GM19467 (cell line): ENCODE data around the gene UBR4.

Experiments
- ATAC-seq: cut with Tn5 transposase; IDR thresholded peaks from one replicate; pipeline ENCODE4 v1.9.1; 2021; ENCODE audit warnings: mild to moderate bottlenecking, moderate library complexity; ENCODE audit not compliant: unreplicated experiment

Gene UBR4

GRCh38 chr1:19059773-19060172 is 150.3 kb downstream of the UBR4 start:
- no peak for ATAC-seq

GRCh38 chr1:19058476-19058797 is 151.6 kb downstream of the UBR4 start:
- no peak for ATAC-seq

DNA sequence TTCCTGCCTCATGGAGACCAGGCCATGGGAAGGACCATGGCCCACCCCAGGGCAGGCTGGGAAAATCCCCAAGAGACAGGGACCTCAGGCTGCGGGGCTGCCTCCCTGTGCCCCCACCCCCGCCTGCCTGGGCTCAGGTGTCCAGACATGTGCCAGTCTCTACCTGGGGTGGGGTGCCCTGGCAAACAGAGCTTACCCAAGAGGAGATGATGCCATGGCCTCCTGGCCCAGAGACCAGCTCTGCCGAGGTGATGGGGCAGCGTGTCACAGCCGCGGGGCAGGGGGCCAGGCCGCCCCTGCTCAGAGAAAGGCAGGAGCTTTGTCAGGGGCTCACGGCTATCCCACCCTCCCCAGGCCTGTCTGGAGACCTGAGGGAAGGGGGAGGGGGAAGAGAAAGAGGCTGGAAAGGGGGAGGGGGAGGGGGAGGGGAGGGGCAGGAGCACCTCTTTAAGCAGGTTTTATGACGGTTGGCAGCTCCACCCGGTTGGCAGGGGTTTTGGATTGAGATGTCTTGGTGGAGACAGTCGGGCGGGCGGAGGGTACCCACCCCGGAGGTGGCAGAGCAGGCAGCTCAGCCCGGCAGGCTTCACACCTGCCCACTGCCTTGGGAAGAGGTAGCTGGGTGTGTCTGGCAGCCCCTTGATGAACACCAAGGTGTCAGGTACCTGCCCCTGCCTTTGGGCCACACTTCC is 152.1 kb downstream of the UBR4 start:
- no peak for ATAC-seq

DNA sequence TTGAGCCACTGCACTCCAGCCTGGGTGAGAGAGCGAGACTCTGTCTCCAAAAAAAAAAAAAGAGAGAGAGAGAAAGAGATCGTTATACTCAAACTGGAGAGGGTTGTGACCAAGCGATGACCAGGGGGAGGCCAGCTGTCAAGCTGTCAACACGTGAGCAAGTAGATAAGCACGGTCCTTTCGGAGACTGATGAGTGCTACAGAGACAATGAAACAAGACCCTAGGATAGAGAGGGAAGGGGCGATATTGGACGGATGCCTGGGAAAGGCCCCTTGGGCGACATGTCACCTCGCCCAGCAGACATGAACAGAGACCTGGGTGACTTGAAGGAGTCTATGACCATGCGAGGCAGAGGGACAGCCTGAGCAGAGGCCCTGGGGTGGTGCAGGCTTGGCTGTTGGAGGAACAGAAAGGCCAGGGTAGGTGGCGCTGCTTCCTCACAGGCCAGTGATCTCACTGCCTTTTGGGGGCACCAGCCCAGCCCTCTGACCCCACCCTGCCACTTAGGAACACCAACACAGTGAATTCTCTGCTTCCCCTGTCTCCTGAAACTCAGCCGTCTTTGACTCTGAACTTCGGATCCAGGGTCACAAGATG is 152.8 kb downstream of the UBR4 start:
- ATAC-seq, result no peak

- no peak for ATAC-seq
These were observed 154.4 kb downstream of the UBR4 start for GRCh38 chr1:19055701-19056100.

DNA sequence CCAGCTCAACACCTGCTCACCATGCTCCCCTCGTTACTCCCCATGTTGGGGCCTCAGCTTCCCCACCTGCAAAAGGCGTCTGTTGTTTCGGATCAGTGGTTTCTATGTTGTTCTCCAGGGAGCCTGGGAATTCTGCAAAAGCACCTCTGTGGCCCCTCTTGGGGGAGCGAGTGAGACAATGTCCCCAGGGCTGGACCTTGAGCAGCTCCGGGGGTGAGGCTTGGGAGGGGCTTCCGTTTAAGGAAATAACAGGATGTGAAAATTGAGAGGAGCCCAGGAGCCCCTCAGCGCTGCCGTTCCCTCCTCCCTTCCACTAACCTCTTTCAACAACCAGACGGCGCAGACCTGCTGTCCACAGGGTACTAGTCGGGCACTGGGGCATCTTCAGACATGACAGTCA is 155.1 kb downstream of the UBR4 start:
- no peak for ATAC-seq

- no peak for ATAC-seq
These were observed 155.8 kb downstream of the UBR4 start for GRCh38 chr1:19054216-19054615.

DNA sequence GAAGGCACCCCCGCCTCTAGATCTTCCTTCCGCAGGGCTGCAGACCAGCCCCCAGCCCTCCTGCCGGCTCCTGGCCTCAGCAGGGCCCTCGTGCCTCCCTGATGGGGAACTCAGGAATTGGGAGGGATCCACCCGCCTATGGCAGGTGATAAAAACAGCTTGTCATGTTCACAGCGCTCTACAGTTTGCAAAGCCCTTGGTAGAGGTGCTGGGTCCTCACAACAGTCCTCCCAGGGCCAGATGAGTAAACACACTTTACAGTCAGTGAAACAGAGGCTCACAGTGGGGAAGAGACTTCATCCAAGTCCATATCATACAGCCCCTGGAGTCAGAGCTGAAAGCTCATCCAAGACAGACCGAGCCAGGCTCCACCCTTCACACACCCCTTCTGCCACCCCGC is 156.6 kb downstream of the UBR4 start:
- ATAC-seq, result no peak

GRCh38 chr1:19049798-19050197 is 160.3 kb downstream of the UBR4 start:
- no peak for ATAC-seq

- ATAC-seq, result no peak
These were observed 160.8 kb downstream of the UBR4 start for GRCh38 chr1:19049128-19049768.

GRCh38 chr1:19046972-19047731 is 162.9 kb downstream of the UBR4 start:
- no peak for ATAC-seq

DNA sequence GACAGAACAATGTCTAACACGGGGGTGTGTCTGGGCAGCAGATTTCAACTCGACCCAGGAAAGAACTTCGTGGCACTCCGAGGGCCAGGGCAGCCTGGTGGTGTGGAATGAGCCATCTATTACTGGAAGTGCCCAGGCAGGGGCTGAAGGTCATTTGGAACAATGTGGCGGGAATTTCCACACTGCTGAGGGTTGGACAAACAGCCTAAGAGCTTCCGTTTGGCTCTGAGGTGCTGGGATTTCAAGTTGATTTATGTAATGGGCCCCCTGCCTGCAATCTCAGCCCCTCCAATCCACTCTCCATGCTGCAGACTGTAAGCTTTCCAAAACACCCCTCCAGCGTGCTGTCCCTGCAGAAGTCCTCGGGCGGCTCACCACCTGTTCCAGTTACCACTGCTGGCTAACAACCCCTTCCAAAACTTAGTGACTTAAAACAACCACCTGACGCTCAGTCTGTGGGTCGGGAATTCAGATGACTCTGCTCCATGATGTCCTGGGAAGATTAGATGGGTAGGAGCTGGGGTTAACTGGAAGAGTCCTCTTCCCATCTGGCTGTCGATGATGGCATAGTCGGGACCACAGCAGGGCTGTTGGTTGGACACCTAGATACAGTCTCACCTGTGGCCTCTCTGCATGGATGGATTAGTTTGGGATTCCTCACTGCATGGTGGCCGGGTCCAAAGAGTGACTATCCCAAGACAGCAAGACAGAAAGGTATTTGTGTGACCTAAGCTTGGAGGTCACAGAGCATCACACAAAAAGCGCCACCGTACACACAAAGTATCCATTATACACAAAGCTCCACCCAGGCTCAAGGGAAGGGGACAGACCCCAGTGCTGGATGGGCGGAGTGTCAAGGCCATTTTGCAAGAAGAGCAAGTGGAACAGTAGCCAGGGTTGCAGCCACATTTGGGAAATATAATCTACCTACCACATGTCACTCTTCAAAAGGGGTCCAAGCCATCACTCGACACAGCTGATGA is 163.9 kb downstream of the UBR4 start:
- ATAC-seq, result no peak

- ATAC-seq, result no peak
These were observed 164.9 kb downstream of the UBR4 start for GRCh38 chr1:19044975-19045831.

- ATAC-seq, result no peak
These were observed 165.6 kb downstream of the UBR4 start for GRCh38 chr1:19044471-19044870.

DNA sequence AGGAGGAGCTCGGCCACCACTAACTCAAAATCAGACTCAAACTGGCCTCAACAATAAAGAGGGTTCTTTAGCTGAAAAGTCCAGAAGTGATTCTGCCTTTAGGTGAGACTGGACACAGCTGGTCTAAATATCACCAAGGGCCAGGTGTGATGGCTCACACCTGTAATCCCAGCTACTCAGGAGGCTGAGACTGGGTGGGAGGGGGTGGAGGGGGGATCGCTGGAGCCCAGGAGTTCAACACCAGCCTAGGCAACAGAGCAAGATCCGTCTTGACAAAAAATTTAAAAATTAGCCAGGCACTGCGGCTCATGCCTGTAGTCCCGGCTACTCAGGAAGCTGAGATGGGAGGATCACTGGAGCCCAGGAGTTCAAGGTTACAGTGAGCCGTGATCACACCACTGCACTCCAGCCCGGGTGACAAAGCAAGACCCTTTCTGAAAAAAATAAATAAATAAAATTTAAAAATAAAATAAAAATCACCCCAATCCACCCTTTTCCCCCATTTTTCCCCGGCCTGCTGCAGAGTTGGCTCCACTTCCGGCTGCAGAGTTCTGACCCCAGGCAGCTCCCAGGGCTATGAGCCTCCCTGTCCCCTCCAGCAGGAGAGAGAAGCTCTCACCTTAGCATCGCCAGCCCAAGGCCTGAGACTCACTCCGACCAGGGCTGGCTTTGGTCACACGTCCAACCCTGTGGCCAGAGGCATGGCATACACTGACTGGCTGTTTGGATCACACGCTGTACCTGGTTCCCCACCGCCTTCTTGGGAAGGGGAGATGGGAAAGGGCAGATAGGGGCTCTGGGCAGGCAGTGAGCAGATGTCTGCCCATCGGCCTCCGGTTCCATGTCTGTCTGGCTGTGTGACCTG is 166.3 kb downstream of the UBR4 start:
- ATAC-seq, result no peak

DNA sequence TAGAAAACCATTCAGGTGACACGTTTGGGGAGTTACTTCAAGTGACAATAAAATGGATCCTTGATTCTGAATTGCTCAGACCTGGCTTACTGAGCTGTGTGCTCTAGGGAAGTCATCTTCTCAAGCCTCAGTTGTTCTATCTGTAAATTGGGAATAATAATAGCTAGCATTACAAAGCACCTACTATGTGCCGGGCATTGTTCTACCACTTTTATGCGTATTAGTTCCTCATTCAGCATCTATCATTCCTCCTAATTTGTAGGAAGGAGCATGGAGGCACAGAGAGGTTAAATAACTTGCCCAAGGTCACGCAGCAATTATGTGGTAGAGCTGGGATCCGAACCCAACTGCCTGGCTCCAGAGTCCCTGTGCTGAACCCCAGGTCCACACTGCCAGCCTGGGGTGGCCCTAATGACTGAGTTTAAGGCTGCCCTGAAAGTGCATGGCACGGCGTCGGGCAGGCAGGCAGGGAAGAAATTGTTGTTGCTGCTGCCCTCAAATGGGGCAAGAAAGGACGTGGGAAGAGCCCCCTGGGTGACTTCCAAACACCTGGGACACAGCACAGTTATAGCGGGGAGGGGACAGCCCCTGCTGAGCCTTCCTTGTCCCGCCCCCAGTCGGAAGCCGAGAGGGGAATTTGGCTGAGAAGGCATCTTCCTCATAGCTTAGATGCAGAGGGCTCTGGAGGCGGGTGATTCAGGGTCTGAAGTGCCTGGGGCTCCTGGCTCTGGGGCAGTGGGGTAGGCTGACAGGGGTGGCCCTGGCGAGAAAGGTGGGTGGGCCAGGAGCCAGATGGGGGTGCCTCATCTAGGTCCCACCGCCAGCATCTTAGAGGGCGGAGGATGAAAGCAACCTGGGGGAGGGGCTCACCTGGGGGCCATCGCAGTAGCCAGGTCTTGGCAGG is 167.1 kb downstream of the UBR4 start:
- no peak for ATAC-seq

DNA sequence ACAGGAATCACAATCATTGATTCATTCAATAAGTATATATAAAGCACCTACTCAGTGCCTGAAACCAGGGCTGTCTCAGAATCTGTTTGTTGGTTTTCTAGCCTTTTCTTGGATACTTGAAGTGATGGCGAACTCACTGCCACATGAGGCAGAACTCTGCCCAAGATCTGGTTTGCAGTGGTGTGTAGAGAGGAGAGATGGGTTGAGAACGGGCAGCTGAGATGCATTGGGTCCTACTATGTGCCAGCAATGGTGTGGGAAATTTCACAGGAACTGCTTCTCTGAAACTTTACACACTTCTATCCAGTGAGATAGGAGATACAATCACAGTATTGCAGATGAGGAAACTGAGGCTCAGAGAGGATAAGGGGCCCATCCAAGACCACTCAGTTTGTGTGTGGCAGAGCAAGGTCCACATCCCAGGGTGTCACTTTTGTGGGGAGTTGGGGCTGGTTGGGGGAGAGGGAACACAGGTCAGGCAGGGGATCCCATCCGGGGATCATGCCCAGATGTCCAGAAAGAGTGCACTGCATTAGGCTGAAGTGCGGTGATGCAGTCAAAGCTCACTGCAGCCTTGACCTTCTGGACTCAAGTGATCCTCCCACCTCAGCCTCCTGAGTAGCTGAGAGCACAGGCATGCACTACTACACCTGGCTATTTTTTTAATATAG is 169.9 kb downstream of the UBR4 start:
- no peak for ATAC-seq
